GM21737 (cell line): ENCODE measurements around the gene CDC42.

ENCODE experiments used
- ATAC-seq: cut with Tn5 transposase; IDR thresholded peaks from one replicate; pipeline ENCODE4 v1.9.1; 2021; ENCODE audit warnings: mild to moderate bottlenecking, moderate library complexity; ENCODE audit not compliant: unreplicated experiment

CDC42 gene

GRCh38 chr1:22126531-22126930, 74.0 kb downstream of the CDC42 start:
- ATAC-seq = no peak

- no peak for ATAC-seq
Measured at GRCh38 chr1:22127248-22127647, 74.7 kb downstream of the CDC42 start.

GRCh38 chr1:22127731-22128130, 75.2 kb downstream of the CDC42 start:
- no peak for ATAC-seq

GRCh38 chr1:22128392-22128791, 75.9 kb downstream of the CDC42 start:
- ATAC-seq = no peak

GRCh38 chr1:22129501-22130117, 77.1 kb downstream of the CDC42 start:
- no peak for ATAC-seq

GRCh38 chr1:22131062-22131461, 78.6 kb downstream of the CDC42 start:
- ATAC-seq = no peak

GRCh38 chr1:22131875-22132486, 79.5 kb downstream of the CDC42 start:
- ATAC-seq = no peak

- no peak for ATAC-seq
Measured at GRCh38 chr1:22132517-22133235, 80.2 kb downstream of the CDC42 start.

GRCh38 chr1:22133247-22133930, 80.9 kb downstream of the CDC42 start:
- no peak for ATAC-seq

- ATAC-seq = no peak
Measured at GRCh38 chr1:22133931-22134324, 81.4 kb downstream of the CDC42 start.

- no peak for ATAC-seq
Measured at GRCh38 chr1:22137004-22137720, 84.7 kb downstream of the CDC42 start.

GRCh38 chr1:22139066-22139594, 86.6 kb downstream of the CDC42 start:
- ATAC-seq = no peak

GRCh38 chr1:22139817-22140216, 87.3 kb downstream of the CDC42 start:
- ATAC-seq = no peak
